HCT116 (cell line): ENCODE results near the gene IQCK. TPM values are rescaled to one million over a fixed set of nuclear protein-coding genes. Genes with fewer than 3 reads are reported as not detected.

Source experiments
- ATAC-seq: fragments of 200-7000 bp; cut with Tn5 transposase; 2 replicates; pipeline ENCODE4 v1.9.1; 2020; ENCODE audit warnings: mild to moderate bottlenecking, moderate library complexity
- BruUV-seq: library from RNA; stranded (reverse); fragments of 400-500 nt; replicated peaks from 2 replicates; lab custom pipeline; 2021; lab: Mats Ljungman, UMichigan
- CTCF ChIA-PET: fragments of 300-600 bp; sonication (Branson Sonifier 250); formaldehyde crosslinking; loops from one replicate; lab custom pipeline; 2021; ENCODE audit warnings: antibody characterized with exemption; lab: Charles Lee
- POLR2A ChIA-PET: fragments of 300-600, 350-600 bp; sonication (Branson Sonifier 250); formaldehyde crosslinking; loops from one replicate; lab custom pipeline; 2021; ENCODE audit warnings: antibody characterized with exemption; lab: Charles Lee
- RAD21 ChIA-PET, 2 experiments: fragments of 300-600 bp; sonication (Branson Sonifier 250); formaldehyde crosslinking; loops; one replicate each; lab custom pipeline; 2023; ENCODE audit warnings: low total read pairs in 2 of 2; ENCODE audit not compliant: uncharacterized antibody in 2 of 2, unreplicated experiment in 2 of 2, low non-redundant PET in 1 of 2; lab: Charles Lee
- DNase-seq: peaks from one replicate; pipeline ENCODE4 v3.0.0-alpha.2; 2010; ENCODE audit warnings: low read depth, low spot score
- H2AFZ ChIP-seq: fragments of 200-600 bp; shearing (Covaris generic), sonication (generic); 2 replicates; pipeline ENCODE4 v1.6.1; 2017; ENCODE audit warnings: low read depth, mixed run types, mixed read lengths, antibody characterized with exemption, low read length; ENCODE audit not compliant: poor library complexity, severe bottlenecking
- H3K27ac ChIP-seq: 2 replicates; pipeline ENCODE4 v1.5.1; 2012; ENCODE audit warnings: low read depth, low read length
- H3K27me3 ChIP-seq: fragments of 200-600 bp; sonication (generic); 2 replicates; pipeline ENCODE4 v1.6.1; 2016; ENCODE audit warnings: mixed run types, low read length, mixed read lengths; ENCODE audit not compliant: insufficient read depth
- H3K36me3 ChIP-seq, 2 experiments: fragments of 200-500 bp in 1 of 2; fragments of 200-600 bp in 1 of 2; sonication (Bioruptor generic) in 1 of 2; sonication (generic) in 1 of 2; 2 replicates each; pipeline versions ENCODE4 v1.5.1 to v1.6.1; 2014 to 2016; ENCODE audit warnings: low read length in 2 of 2, inconsistent platforms in 1 of 2, mixed read lengths in 1 of 2, mixed run types in 1 of 2; ENCODE audit not compliant: insufficient read depth in 2 of 2, control insufficient read depth in 1 of 2
- H3K4me1 ChIP-seq, 2 experiments: fragments of 200-600 bp in 1 of 2; sonication (generic) in 1 of 2; 2 replicates each; pipeline versions ENCODE4 v1.5.1 to v1.6.1; 2012 to 2017; ENCODE audit warnings: low read length in 2 of 2, inconsistent platforms in 1 of 2, mild to moderate bottlenecking in 1 of 2, mixed read lengths in 1 of 2, mixed run types in 1 of 2, moderate library complexity in 1 of 2; ENCODE audit not compliant: insufficient read depth in 2 of 2, control insufficient read depth in 1 of 2
- H3K4me2 ChIP-seq: fragments of 200-600 bp; sonication (generic); 2 replicates; pipeline ENCODE4 v1.6.1; 2017; ENCODE audit warnings: mixed run types, low read length, mixed read lengths
- H3K4me3 ChIP-seq, 2 experiments: fragments of 200-600 bp in 1 of 2; sonication (generic) in 1 of 2; replicated peaks in 1 of 2; 2 replicates each; pipeline ENCODE4 v1.5.1; 2011 to 2016; ENCODE audit warnings: low read length in 2 of 2, control low read depth in 1 of 2, low read depth in 1 of 2, mild to moderate bottlenecking in 1 of 2, mixed read lengths in 1 of 2, mixed run types in 1 of 2
- H3K79me2 ChIP-seq: fragments of 200-600 bp; sonication (generic); 2 replicates; pipeline ENCODE4 v1.6.1; 2017; ENCODE audit warnings: mild to moderate bottlenecking, mixed run types, low read length, moderate library complexity, mixed read lengths; ENCODE audit not compliant: insufficient read depth
- H3K9ac ChIP-seq: fragments of 200-600 bp; sonication (generic); 2 replicates; pipeline ENCODE4 v1.6.1; 2016; ENCODE audit warnings: low read length, mixed read lengths
- H3K9me2 ChIP-seq: fragments of 200-600 bp; sonication (generic), shearing (Covaris generic); 2 replicates; pipeline ENCODE4 v1.6.1; 2017; ENCODE audit warnings: mixed run types, mild to moderate bottlenecking, moderate library complexity; ENCODE audit not compliant: insufficient read depth
- H3K9me3 ChIP-seq, 2 experiments: fragments of 200-500 bp in 1 of 2; fragments of 200-600 bp in 1 of 2; sonication (Bioruptor generic) in 1 of 2; sonication (generic) in 1 of 2; 2 replicates each; pipeline ENCODE4 v1.6.1; 2014 to 2017; ENCODE audit warnings: low read length in 2 of 2, mixed read lengths in 2 of 2, inconsistent platforms in 1 of 2, low read depth in 1 of 2, mild to moderate bottlenecking in 1 of 2, mixed run types in 1 of 2, moderate library complexity in 1 of 2; ENCODE audit not compliant: control insufficient read depth in 1 of 2, insufficient read depth in 1 of 2
- H4K20me1 ChIP-seq: fragments of 200-600 bp; sonication (generic), shearing (Covaris generic); 2 replicates; pipeline ENCODE4 v1.6.1; 2017; ENCODE audit warnings: mixed run types, mild to moderate bottlenecking, moderate library complexity; ENCODE audit not compliant: insufficient read depth
- REST ChIP-seq: IDR thresholded peaks from 2 replicates; pipeline ENCODE4 v1.6.1; 2012; ENCODE audit warnings: low read depth
- TCF7L2 ChIP-seq: IDR thresholded peaks from 2 replicates; pipeline ENCODE4 v1.7.0; 2011; ENCODE audit warnings: borderline replicate concordance, inconsistent platforms; ENCODE audit not compliant: insufficient read depth, insufficient read length; ENCODE audit errors: extremely low read depth
- intact Hi-C: fragments of 100-400 bp; cut with micrococcal nuclease; formaldehyde crosslinking; loops from 2 replicates; pipeline ENCODE4 v1.10.0; 2022
- total RNA-seq: library from RNA; stranded (reverse); gene quantifications from one replicate; pipeline ENCODE4 v1.2.1, GENCODE V29; 2021; ENCODE audit not compliant: unreplicated experiment

The IQCK gene
- total RNA-seq, 1 experiment from 2014 or later = 11.8 TPM

- POLR2A ChIA-PET = no interaction called here
Observed at GRCh38 chr16:19748389-19749168, 30.5 kb downstream of the IQCK start.

More at GRCh38 chr16:19748389-19749168, 30.5 kb downstream of the IQCK start:
- Histone ChIP-seq H3K4me2 (no peak overlapping the region), H3K4me3 (no peak overlapping the region), H3K4me1 (no peaks in the 10 kb centered on the region), H3K9me2 (no peaks in the 10 kb centered on the region), H3K27me3 (no peaks in the 10 kb centered on the region), H2AFZ (no peak overlapping the region), H3K9me3 (no peaks in the 10 kb centered on the region), H4K20me1 (no peaks in the 10 kb centered on the region), H3K27ac (no peak overlapping the region), H3K79me2 (no peaks in the 10 kb centered on the region), H3K9ac (no peak overlapping the region), H3K36me3 (no peaks in the 10 kb centered on the region)
- no peak for TF ChIP-seq REST
- no peak for TF ChIP-seq TCF7L2
- ChIA-PET RAD21 (no interaction called here), CTCF (no interaction called here)
- DNase-seq = no peak
- no peak for ATAC-seq
- BruUV-seq = no TSS peak
- intact Hi-C loops = no loop called here
